Gastrocnemius medialis (tissue), 4 donors: Measurements from ENCODE around the gene OLFML3.

ENCODE experiments used
- CTCF ChIP-seq, 5 experiments: fragments of 450-650 bp in 3 of 5; fragments of 200-600 bp in 2 of 5; sonication (generic) in 2 of 5; IDR thresholded peaks in 4 of 5; conservative IDR thresholded peaks in 1 of 5; 1 replicate in 4 of 5; 2 replicates in 1 of 5; pipeline ENCODE4 v1.5.1; 2016 to 2019; ENCODE audit warnings: antibody characterized with exemption in 5 of 5, mild to moderate bottlenecking in 3 of 5, moderate library complexity in 3 of 5
- POLR2A ChIP-seq, 2 donors: fragments of 450-650 bp; IDR thresholded peaks; one replicate each; pipeline ENCODE4 v1.6.1; 2017; ENCODE audit warnings: antibody characterized with exemption in 2 of 2, mild to moderate bottlenecking in 2 of 2, moderate library complexity in 2 of 2

- TF ChIP-seq POLR2A (IDR thresholded peaks at IDR 0.05) (no peak), CTCF (IDR thresholded peaks at IDR 0.05 in 4 of 5, conservative IDR thresholded peaks at IDR 0.05 in 1 of 5) (no peak)
Observed at GRCh38 chr1:113982949-113983348, 3.7 kb downstream of the OLFML3 start.
